Measurements from ENCODE around the gene SARDH. TPM values are rescaled to one million over a fixed set of nuclear protein-coding genes. Genes with fewer than 3 reads are reported as not detected.

The SARDH gene, protein sequence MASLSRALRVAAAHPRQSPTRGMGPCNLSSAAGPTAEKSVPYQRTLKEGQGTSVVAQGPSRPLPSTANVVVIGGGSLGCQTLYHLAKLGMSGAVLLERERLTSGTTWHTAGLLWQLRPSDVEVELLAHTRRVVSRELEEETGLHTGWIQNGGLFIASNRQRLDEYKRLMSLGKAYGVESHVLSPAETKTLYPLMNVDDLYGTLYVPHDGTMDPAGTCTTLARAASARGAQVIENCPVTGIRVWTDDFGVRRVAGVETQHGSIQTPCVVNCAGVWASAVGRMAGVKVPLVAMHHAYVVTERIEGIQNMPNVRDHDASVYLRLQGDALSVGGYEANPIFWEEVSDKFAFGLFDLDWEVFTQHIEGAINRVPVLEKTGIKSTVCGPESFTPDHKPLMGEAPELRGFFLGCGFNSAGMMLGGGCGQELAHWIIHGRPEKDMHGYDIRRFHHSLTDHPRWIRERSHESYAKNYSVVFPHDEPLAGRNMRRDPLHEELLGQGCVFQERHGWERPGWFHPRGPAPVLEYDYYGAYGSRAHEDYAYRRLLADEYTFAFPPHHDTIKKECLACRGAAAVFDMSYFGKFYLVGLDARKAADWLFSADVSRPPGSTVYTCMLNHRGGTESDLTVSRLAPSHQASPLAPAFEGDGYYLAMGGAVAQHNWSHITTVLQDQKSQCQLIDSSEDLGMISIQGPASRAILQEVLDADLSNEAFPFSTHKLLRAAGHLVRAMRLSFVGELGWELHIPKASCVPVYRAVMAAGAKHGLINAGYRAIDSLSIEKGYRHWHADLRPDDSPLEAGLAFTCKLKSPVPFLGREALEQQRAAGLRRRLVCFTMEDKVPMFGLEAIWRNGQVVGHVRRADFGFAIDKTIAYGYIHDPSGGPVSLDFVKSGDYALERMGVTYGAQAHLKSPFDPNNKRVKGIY
- 5.0 and 11.7 TPM in 2 replicates for total RNA-seq

DNA sequence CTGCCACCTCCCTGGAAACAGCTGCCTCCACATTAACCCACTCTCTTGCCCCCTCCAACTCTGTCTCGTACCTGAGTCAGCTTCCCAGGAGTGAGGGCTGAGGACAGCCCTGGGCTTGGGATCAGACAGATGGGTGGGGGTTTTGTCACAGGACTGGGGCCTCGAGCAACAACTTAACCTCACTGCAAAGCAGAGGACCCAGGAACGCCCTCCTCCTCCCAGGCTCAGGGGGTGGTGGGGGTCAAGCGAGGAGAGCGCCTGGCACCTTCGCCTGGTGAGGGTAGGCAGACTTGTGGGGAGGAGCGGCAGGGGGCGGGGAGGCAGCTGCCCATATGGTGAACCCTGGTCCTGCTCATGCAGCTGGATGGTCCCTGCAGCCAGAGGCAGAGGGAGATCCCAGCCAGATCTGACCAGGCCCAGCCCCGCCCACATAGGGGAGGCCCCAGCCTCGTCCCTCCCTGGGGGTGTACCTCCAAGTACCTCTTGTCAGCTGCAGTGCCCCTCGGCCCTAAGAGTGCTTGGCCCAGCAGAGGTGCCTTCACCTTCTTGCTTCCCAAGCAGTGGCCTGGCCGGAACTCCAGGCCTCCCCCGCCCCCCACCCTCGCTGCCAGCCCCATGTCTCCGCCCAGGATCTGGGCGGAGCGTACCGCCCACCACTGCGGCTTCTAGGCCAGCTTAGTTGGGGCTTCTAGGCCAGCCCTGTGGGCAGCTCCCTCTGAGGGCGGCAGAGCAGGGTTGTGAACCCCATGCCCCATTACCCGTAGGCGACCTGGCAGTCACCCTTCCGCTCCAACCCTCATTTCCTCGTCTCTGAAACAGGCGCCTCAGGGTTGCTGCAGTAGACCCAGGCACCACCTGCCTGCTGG lies at the start of gene SARDH:
SARDH (minus strand) TSS at position 579 of the 866 bp plus-strand sequence. CDS start 4,179 bp downstream, outside the sequence.

DNA sequence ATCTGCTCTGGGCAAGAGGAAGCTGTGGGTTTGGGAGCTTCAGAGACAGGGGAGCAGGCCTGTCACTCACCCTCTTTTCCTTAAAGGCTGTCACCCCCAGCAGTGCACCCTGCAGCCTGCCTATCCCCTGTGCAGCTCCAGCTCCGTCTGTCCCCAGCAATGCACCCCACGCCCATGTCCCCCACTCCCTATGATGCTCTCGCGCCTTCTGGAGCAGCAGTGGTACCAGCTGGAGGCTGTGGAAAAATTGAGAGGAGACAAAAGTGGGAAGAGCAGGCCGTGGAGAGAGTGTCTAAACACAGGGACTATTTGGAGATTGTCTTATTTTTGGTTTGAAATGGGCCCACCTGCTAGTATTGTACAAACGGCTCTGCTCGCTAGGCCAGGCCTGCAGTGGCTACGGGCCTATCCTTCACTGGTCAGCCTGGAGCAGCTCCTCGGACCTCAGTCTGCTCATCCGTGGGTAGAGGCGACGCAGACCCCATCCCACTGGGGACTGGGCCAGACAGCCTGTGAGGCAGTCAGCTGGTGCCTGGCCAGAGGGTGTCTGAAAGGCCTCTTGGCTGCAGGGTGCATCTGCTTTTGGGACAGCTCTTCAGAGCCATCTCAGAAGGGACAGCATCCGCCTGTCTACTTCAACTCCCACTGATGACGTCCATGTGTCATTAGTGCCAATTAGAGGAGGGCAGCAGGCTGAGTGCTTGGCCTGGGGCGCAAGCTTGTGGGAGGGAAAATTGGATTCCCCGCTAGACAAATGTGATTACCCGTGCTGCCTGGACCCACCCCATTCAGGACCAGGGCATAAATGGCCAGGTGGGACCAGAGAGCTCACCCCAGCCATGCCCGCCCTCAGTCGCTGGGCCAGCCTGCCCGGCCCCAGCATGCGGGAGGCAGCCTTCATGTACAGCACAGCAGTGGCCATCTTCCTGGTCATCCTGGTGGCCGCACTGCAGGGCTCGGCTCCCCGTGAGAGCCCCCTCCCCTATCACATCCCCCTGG lies 102.3 kb downstream of the SARDH start, which contains the start of gene DBH:
DBH (plus strand) TSS at position 831 of the 999 bp plus-strand sequence; CDS start at position 840, 9 bp downstream.

Other genes starting within 250 kb of the SARDH start
- gene MYMK, start 213.4 kb downstream of the SARDH start, total RNA-seq: not detected in 2 replicates
- gene ADAMTSL2, start 203.6 kb downstream of the SARDH start, total RNA-seq: 2.0 and 10.6 TPM in 2 replicates
- 0.20 and 0.39 TPM in 2 replicates for gene FAM163B, start 129.0 kb downstream of the SARDH start, total RNA-seq
- gene DBH, start 102.0 kb downstream of the SARDH start, total RNA-seq: not detected in 2 replicates